H1 (cell line): ENCODE data around the gene CEP85L. TPM values are rescaled to one million over a fixed set of nuclear protein-coding genes. Genes with fewer than 3 reads are reported as not detected.

Experiments used
- CTCF ChIA-PET: fragments of 300-600 bp; sonication (Branson Sonifier 250); formaldehyde crosslinking; loops from one replicate; lab custom pipeline; 2021; ENCODE audit not compliant: partially characterized antibody; lab: Charles Lee
- POLR2A ChIA-PET: fragments of 300-600 bp; sonication (Branson Sonifier 250); formaldehyde crosslinking; loops from one replicate; lab custom pipeline; 2021; ENCODE audit warnings: inconsistent platforms; ENCODE audit not compliant: partially characterized antibody; lab: Charles Lee
- DNase-seq, 2 experiments: peaks; one replicate each; pipeline versions ENCODE4 v3.0.0 to v3.0.0-alpha.2; 2010 to 2022; ENCODE audit warnings: low spot score in 2 of 2, low read depth in 1 of 2, mixed read lengths in 1 of 2
- FAIRE-seq: peaks from 2 replicates; lab custom pipeline; 2011; peaks lifted over from hg19 to GRCh38; lab: Jason Lieb, UNC
- H2AFZ ChIP-seq: 2 replicates; pipeline ENCODE4 v1.8.1; 2012; ENCODE audit warnings: low read length, inconsistent platforms
- H2AK5ac ChIP-seq: 2 replicates; pipeline ENCODE4 v1.6.1; 2013; ENCODE audit warnings: low read depth, low read length
- H2BK120ac ChIP-seq: replicated peaks from 2 replicates; pipeline ENCODE3; 2013; ENCODE audit warnings: low read depth, low read length, inconsistent platforms
- H2BK12ac ChIP-seq: 2 replicates; pipeline ENCODE4 v1.6.1; 2013; ENCODE audit warnings: low read depth, low read length
- H2BK15ac ChIP-seq: 2 replicates; pipeline ENCODE4 v1.6.1; 2013; ENCODE audit warnings: low read length
- H2BK20ac ChIP-seq: 2 replicates; pipeline ENCODE4 v1.6.1; 2013; ENCODE audit warnings: low read length
- H2BK5ac ChIP-seq: 2 replicates; pipeline ENCODE4 v1.6.1; 2013; ENCODE audit warnings: low read depth, low read length
- H3K14ac ChIP-seq: 2 replicates; pipeline ENCODE4 v1.6.1; 2013; ENCODE audit warnings: inconsistent platforms; ENCODE audit not compliant: insufficient read length
- H3K18ac ChIP-seq: 2 replicates; pipeline ENCODE4 v1.6.1; 2013; ENCODE audit warnings: low read length; ENCODE audit errors: extremely low read depth
- H3K23ac ChIP-seq: 2 replicates; pipeline ENCODE4 v1.6.1; 2013; ENCODE audit warnings: inconsistent platforms; ENCODE audit not compliant: insufficient read length
- H3K23me2 ChIP-seq: 2 replicates; pipeline ENCODE4 v1.6.1; 2013; ENCODE audit warnings: low read depth, low read length
- H3K27ac ChIP-seq: 2 replicates; pipeline ENCODE4 v1.6.1; 2011; ENCODE audit warnings: low read depth, low read length, inconsistent platforms
- H3K27me3 ChIP-seq, 4 experiments: replicated peaks in 1 of 4; 1 replicate in 1 of 4; 2 replicates in 3 of 4; pipeline versions ENCODE4 v1.6.1 to v1.8.1; 2011 to 2013; ENCODE audit warnings: low read length in 3 of 4, mild to moderate bottlenecking in 3 of 4, inconsistent platforms in 2 of 4, mixed read lengths in 2 of 4, moderate library complexity in 1 of 4; ENCODE audit not compliant: control insufficient read depth in 3 of 4, insufficient read depth in 3 of 4; ENCODE audit errors: extremely low read depth in 1 of 4
- H3K36me3 ChIP-seq, 4 experiments: 2 replicates each; pipeline versions ENCODE4 v1.6.1 to v1.8.1; 2011 to 2013; ENCODE audit warnings: mild to moderate bottlenecking in 4 of 4, low read length in 3 of 4, moderate library complexity in 2 of 4, control low read depth in 1 of 4, inconsistent platforms in 1 of 4; ENCODE audit not compliant: insufficient read depth in 4 of 4, control insufficient read depth in 2 of 4
- H3K4ac ChIP-seq: replicated peaks from 2 replicates; pipeline ENCODE3; 2013; ENCODE audit warnings: low read length, low read depth, mixed read lengths, inconsistent platforms; ENCODE audit not compliant: insufficient read length
- H3K4me1 ChIP-seq, 4 experiments: replicated peaks in 1 of 4; 1 replicate in 1 of 4; 2 replicates in 3 of 4; pipeline versions ENCODE4 v1.6.1 to v1.8.1; 2011 to 2013; ENCODE audit warnings: low read length in 3 of 4, inconsistent platforms in 2 of 4, mixed read lengths in 1 of 4; ENCODE audit not compliant: insufficient read depth in 4 of 4, control insufficient read depth in 3 of 4
- H3K4me2 ChIP-seq, 2 experiments: 2 replicates each; pipeline versions ENCODE4 v1.6.1 to v1.8.1; 2011 to 2013; ENCODE audit warnings: low read depth in 2 of 2, low read length in 2 of 2, control low read depth in 1 of 2, inconsistent platforms in 1 of 2, mild to moderate bottlenecking in 1 of 2; ENCODE audit not compliant: insufficient read depth in 1 of 2
- H3K4me3 ChIP-seq, 4 experiments: fragments of 200-600, 300-600 bp in 1 of 4; sonication (generic), shearing (Covaris generic), sonication (Bioruptor Twin) in 1 of 4; 2 replicates each; pipeline versions ENCODE4 v1.5.1 to v1.8.1; 2011 to 2016; ENCODE audit warnings: low read length in 4 of 4, low read depth in 3 of 4, control low read depth in 2 of 4, inconsistent platforms in 2 of 4, mild to moderate bottlenecking in 2 of 4, mixed read lengths in 1 of 4, moderate library complexity in 1 of 4; ENCODE audit not compliant: insufficient read depth in 2 of 4; ENCODE audit errors: extremely low read depth in 1 of 4
- H3K56ac ChIP-seq: replicated peaks from 2 replicates; pipeline ENCODE3; 2013; ENCODE audit warnings: low read depth, mild to moderate bottlenecking, mixed read lengths, low read length, inconsistent platforms; ENCODE audit not compliant: insufficient read length
- H3K79me1 ChIP-seq: 2 replicates; pipeline ENCODE4 v1.6.1; 2013; ENCODE audit warnings: low read depth, low read length, control low read depth
- H3K79me2 ChIP-seq, 2 experiments: 2 replicates each; pipeline versions ENCODE4 v1.6.1 to v1.8.1; 2012 to 2013; ENCODE audit warnings: low read length in 2 of 2, mild to moderate bottlenecking in 2 of 2, inconsistent platforms in 1 of 2; ENCODE audit not compliant: insufficient read depth in 2 of 2, control insufficient read depth in 1 of 2
- H3K9ac ChIP-seq, 4 experiments: replicated peaks in 1 of 4; 1 replicate in 1 of 4; 2 replicates in 3 of 4; pipeline versions ENCODE4 v1.6.1 to v1.8.1; 2011 to 2013; ENCODE audit warnings: low read depth in 3 of 4, low read length in 3 of 4, control low read depth in 2 of 4, mild to moderate bottlenecking in 2 of 4, moderate library complexity in 2 of 4, inconsistent platforms in 1 of 4; ENCODE audit errors: extremely low read depth in 1 of 4
- H3K9me3 ChIP-seq, 2 experiments: 2 replicates each; pipeline versions ENCODE4 v1.6.1 to v1.8.1; 2012 to 2013; ENCODE audit warnings: mild to moderate bottlenecking in 2 of 2, moderate library complexity in 2 of 2, control low read depth in 1 of 2, inconsistent platforms in 1 of 2, low read depth in 1 of 2, low read length in 1 of 2, mixed read lengths in 1 of 2; ENCODE audit not compliant: insufficient read depth in 2 of 2
- H4K20me1 ChIP-seq, 2 experiments: replicated peaks in 1 of 2; 2 replicates each; pipeline versions ENCODE3 to v1.8.1; 2011 to 2013; ENCODE audit warnings: inconsistent platforms in 2 of 2, low read length in 2 of 2, mild to moderate bottlenecking in 1 of 2; ENCODE audit not compliant: insufficient read depth in 2 of 2, control insufficient read depth in 1 of 2
- H4K5ac ChIP-seq: 2 replicates; pipeline ENCODE4 v1.6.1; 2013; ENCODE audit warnings: low read length, low read depth, mixed read lengths, inconsistent platforms; ENCODE audit not compliant: insufficient read length
- H4K8ac ChIP-seq: 2 replicates; pipeline ENCODE4 v1.8.0; 2013; ENCODE audit warnings: mild to moderate bottlenecking, moderate library complexity, low read length, inconsistent platforms; ENCODE audit not compliant: insufficient read depth; ENCODE audit errors: extremely low read depth
- H4K91ac ChIP-seq: replicated peaks from 2 replicates; pipeline ENCODE3; 2013; ENCODE audit warnings: low read length, mixed read lengths, inconsistent platforms; ENCODE audit not compliant: insufficient read length
- MAFK ChIP-seq: IDR thresholded peaks from 2 replicates; pipeline ENCODE4 v1.6.1; 2012; ENCODE audit warnings: low read depth, mild to moderate bottlenecking, improper control_type of control experiment, low read length
- SRF ChIP-seq: IDR thresholded peaks from 2 replicates; pipeline ENCODE4 v1.6.1; 2011; ENCODE audit warnings: mild to moderate bottlenecking, low read depth, low read length, moderate library complexity
- polyA plus RNA-seq, 7 experiments: library from polyadenylated mRNA; depleted of rRNA in 3 of 7; stranded (reverse) in 5 of 7; unstranded in 2 of 7; fragments of >200 nt in 5 of 7; fragments of 200-250 nt in 2 of 7; gene quantifications; 1 replicate in 5 of 7; 2 replicates in 1 of 7; 4 replicates in 1 of 7; pipeline versions ENCODE4 v1.2.1 to v1.2.3, GENCODE V29; 2011 to 2013; ENCODE audit warnings: missing spikeins in 2 of 7, mixed read lengths in 2 of 7
- total RNA-seq: library from RNA; stranded (reverse); fragmentation: NEBNext Ultra II Directional; extraction: Animal tissue kit (Norgen Biotek cat#: 25700); gene quantifications from 2 replicates; pipeline ENCODE4 v1.2.1, GENCODE V29; 2021

The CEP85L gene
- total and polyA plus RNA-seq, 2 of the 8 experiments (the other 6 are each of a cell fraction or from before 2014, with no cell fraction given), result 3.2 to 27.6 TPM

DNA sequence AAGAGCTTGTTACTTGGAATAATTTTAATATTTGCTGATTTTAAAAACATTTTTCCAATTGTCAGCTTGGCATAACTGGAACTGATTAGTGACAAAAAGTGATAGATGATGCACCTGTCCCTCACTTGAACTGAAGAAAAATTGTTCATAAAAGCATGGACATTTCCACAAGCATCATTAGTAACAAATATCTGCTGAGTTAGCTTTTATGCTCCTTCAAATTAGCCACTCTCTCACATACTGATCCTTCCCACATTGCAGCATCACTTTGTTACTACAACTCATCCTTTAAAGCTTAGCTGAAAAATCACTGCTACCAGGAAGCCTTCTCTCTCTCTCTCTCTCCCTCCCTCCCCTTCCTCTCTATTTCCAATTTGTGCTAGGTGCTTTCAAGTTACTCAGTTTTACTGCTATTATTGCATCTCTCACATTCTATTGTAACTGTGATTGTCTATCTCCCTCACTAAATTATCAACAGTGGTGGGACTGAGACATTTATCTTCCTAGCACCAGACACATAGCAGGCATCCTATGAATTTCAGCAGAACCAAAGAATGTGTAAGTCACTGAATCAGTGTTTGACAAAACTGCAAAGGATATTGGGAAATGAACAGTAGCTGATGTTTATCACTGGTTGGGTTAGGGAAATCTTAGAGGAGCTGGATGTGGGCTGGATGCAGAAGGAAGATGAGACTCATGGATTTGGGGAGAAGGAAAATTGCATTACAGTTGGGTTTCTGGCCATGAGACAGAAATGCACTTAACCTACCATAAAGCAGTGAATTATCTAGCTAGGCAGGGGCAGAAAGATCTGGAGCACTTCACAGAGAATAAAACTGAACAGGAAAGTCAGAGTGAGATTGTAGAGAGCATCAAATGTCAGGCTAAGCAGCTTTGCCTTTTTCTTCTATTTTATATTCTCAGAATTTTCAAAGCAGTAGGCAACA, 231.7 kb downstream of the CEP85L start:
- H3K56ac ChIP-seq, result no peak overlapping the region
- H2AFZ ChIP-seq, result no peak overlapping the region
- no peak overlapping the region for H2AK5ac ChIP-seq
- H4K20me1 ChIP-seq, result no peaks in the 10 kb centered on the region
- no peaks in the 10 kb centered on the region for H3K27me3 ChIP-seq
- no peak overlapping the region for H2BK15ac ChIP-seq
- H3K14ac ChIP-seq, result no peak overlapping the region
- no peaks in the 10 kb centered on the region for H3K23me2 ChIP-seq
- H3K9me3 ChIP-seq, result no peaks in the 10 kb centered on the region
- H3K9ac ChIP-seq, result no peak overlapping the region
- H4K91ac ChIP-seq, result no peak overlapping the region
- no peaks in the 10 kb centered on the region for H3K36me3 ChIP-seq
- FAIRE-seq, result no peak
- H4K8ac ChIP-seq, result no peak overlapping the region
- no peak overlapping the region for H3K18ac ChIP-seq
- H3K79me1 ChIP-seq, result no peaks in the 10 kb centered on the region
- H2BK12ac ChIP-seq, result no peak overlapping the region
- H4K5ac ChIP-seq, result no peak overlapping the region
- peak; percentile 24; the same call in 1 of the 2 replicates for TF ChIP-seq MAFK
- no peak for TF ChIP-seq SRF
- H3K4me3 ChIP-seq, result no peak overlapping the region
- no peak overlapping the region for H2BK5ac ChIP-seq
- no peak overlapping the region for H3K27ac ChIP-seq
- no peaks in the 10 kb centered on the region for H3K79me2 ChIP-seq
- no peak overlapping the region for H2BK120ac ChIP-seq
- no peak overlapping the region for H3K4me2 ChIP-seq
- ChIA-PET POLR2A (no interaction called here), CTCF (interaction anchor here (0.9 to 1.9 kb wide), 5 partner anchors 10 to 81 kb away, joined by 3 to 4 read pairs (median 3); no protein-coding TSS in a partner anchor)
- no peak overlapping the region for H2BK20ac ChIP-seq
- no peak overlapping the region for H3K23ac ChIP-seq
- no peak overlapping the region for H3K4ac ChIP-seq
- no peaks in the 10 kb centered on the region for H3K4me1 ChIP-seq
- no peak for DNase-seq

Other genes starting within 250 kb of the CEP85L start
- gene PLN, start 103.3 kb downstream of the CEP85L start, total RNA-seq, result not detected in 2 replicates
- 0.03 TPM in 1 of 2 replicates, not detected in the other for gene PLN, start 103.3 kb downstream of the CEP85L start, polyA plus RNA-seq (2011; rRNA removed)
- 45.7 and 50.2 TPM in 2 replicates for gene ASF1A, start 242.6 kb upstream of the CEP85L start, total RNA-seq
- gene ASF1A, start 242.6 kb upstream of the CEP85L start, polyA plus RNA-seq (2011; rRNA removed), result 9.8 and 11.4 TPM in 2 replicates